AG04450 (cell line): ENCODE results near the gene TMEM41B. TPM values are rescaled to one million over a fixed set of nuclear protein-coding genes. Genes with fewer than 3 reads are reported as not detected.

Source experiments
- CTCF ChIA-PET: fragments of 300-600, 350-600 bp; formaldehyde crosslinking; extraction: SDS; loops from one replicate; lab custom pipeline; 2022; ENCODE audit warnings: antibody characterized with exemption, inconsistent platforms; lab: Charles Lee
- POLR2A ChIA-PET: fragments of 350-600 bp; formaldehyde crosslinking; extraction: SDS; loops from one replicate; lab custom pipeline; 2021; ENCODE audit warnings: antibody characterized with exemption, inconsistent platforms; lab: Yijun Ruan, JAX
- DNase-seq: peaks from one replicate; pipeline ENCODE4 v3.0.0-alpha.2; 2011; ENCODE audit warnings: low read depth, low spot score
- H3K27ac ChIP-seq: one replicate; pipeline ENCODE4 v1.5.1; 2012; ENCODE audit warnings: low read depth, low read length, control low read depth
- H3K27me3 ChIP-seq: one replicate; pipeline ENCODE4 v1.6.0; 2012; ENCODE audit warnings: low read length; ENCODE audit not compliant: control insufficient read depth, insufficient read depth
- H3K4me3 ChIP-seq: 2 replicates; pipeline ENCODE4 v1.5.1; 2011; ENCODE audit warnings: mild to moderate bottlenecking, low read depth, low read length, control low read depth
- H3K9me3 ChIP-seq: 2 replicates; pipeline ENCODE4 v1.5.1; 2012; ENCODE audit warnings: low read length; ENCODE audit not compliant: control insufficient read depth, insufficient read depth
- polyA plus RNA-seq: library from polyadenylated mRNA; depleted of rRNA; stranded (reverse); fragments of >200 nt; gene quantifications from 2 replicates; pipeline ENCODE4 v1.2.3, GENCODE V29; 2011
- TF ChIP-seq, protein P1 (sequence below): IDR thresholded peaks from 2 replicates; pipeline ENCODE4 v1.5.1; 2011; ENCODE audit warnings: low read depth, low read length, control low read depth, inconsistent platforms

The TMEM41B gene
- polyA plus RNA-seq, 1 experiment, result 26.3 TPM

DNA sequence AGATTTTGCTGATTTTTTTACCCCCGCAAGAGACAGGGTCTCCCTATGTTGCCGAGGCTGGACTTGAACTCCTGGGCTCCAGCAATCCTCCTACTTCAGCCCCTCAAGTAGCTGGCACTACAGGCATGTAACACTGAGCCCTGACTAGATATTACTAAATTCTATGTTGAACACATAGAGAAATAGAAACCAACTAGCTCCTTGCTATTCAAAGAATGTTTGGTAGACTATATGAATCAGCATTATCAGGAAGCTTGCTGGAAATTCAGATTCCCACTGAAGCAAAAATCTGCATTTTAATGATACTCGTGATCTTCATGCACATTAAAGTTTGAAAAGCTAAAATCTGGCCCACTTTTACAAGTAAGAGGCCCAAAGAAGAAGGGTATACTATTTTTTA, 11.9 kb downstream of the TMEM41B start:
- DNase-seq, result no peak

DNA sequence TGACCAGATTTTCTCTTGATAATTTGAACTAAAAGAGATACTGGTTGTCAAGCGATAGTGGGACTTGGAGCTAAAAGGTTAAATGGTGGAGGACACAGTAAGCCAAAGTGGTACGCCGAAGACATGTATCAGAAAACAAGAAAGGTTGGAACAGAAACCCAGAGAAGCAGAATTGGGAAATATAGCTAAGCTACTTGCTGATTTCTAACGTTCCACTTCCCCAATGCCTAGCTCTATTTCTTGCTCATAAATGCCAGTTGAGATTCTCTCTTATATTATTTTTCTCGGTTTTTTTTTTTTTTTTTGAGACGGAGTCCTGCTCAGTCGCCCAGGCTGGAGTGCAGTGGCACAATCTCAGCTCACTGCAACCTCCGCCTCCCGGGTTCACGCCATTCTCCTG, 12.7 kb downstream of the TMEM41B start:
- H3K4me3 ChIP-seq, result no peak overlapping the region
- H3K27ac ChIP-seq, result no peak overlapping the region
- no peaks in the 10 kb centered on the region; the same call in 1 of the 2 replicates for H3K9me3 ChIP-seq
- CTCF ChIA-PET, result no interaction called here
- DNase-seq, result no peak
- TF ChIP-seq, protein P1, sequence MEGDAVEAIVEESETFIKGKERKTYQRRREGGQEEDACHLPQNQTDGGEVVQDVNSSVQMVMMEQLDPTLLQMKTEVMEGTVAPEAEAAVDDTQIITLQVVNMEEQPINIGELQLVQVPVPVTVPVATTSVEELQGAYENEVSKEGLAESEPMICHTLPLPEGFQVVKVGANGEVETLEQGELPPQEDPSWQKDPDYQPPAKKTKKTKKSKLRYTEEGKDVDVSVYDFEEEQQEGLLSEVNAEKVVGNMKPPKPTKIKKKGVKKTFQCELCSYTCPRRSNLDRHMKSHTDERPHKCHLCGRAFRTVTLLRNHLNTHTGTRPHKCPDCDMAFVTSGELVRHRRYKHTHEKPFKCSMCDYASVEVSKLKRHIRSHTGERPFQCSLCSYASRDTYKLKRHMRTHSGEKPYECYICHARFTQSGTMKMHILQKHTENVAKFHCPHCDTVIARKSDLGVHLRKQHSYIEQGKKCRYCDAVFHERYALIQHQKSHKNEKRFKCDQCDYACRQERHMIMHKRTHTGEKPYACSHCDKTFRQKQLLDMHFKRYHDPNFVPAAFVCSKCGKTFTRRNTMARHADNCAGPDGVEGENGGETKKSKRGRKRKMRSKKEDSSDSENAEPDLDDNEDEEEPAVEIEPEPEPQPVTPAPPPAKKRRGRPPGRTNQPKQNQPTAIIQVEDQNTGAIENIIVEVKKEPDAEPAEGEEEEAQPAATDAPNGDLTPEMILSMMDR, result no peak
- H3K27me3 ChIP-seq, result no peaks in the 10 kb centered on the region
- POLR2A ChIA-PET, result interaction anchor here (0.6 kb wide), 1 partner anchor 28 kb away, joined by 5 read pairs; no protein-coding TSS in a partner anchor

More for the DNA sequence above, 11.9 kb downstream of the TMEM41B start:
- Histone ChIP-seq H3K27me3 (no peaks in the 10 kb centered on the region), H3K27ac (no peak overlapping the region), H3K4me3 (no peak overlapping the region), H3K9me3 (no peaks in the 10 kb centered on the region; the same call in 1 of the 2 replicates)
- TF ChIP-seq, protein P1, result no peak
- POLR2A ChIA-PET, result interaction anchor here (0.6 kb wide), 1 partner anchor 29 kb away, joined by 5 read pairs; no protein-coding TSS in a partner anchor
- CTCF ChIA-PET, result interaction anchor here (0.5 to 0.6 kb wide), 2 partner anchors 8 to 61 kb away, joined by 3 to 4 read pairs; no protein-coding TSS in a partner anchor

DNA sequence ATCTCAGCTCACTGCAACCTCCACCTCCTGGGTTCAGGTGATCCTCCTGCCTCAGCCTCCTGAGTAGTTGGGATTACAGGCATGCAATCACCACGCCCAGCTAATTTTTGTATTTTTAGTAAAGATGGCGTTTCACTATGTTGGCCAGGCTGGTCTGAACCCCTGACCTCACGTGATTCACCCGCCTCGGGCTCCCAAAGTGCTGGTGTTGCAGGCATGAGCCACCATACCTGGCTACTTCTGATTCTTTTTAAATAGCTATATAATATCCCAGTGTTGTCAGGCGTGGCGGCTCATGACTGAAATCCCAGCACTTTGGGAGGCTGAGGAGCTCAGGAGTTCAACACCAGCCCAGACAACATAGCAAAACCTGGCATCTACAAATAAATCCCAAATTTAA, 20.7 kb downstream of the TMEM41B start:
- Histone ChIP-seq H3K27ac (no peak overlapping the region), H3K27me3 (no peaks in the 10 kb centered on the region), H3K9me3 (no peaks in the 10 kb centered on the region), H3K4me3 (no peak overlapping the region)
- TF ChIP-seq, protein P1, result no peak
- ChIA-PET POLR2A (interaction anchor here (0.7 kb wide), 1 partner anchor 71 kb away, joined by 8 read pairs; no protein-coding TSS in a partner anchor), CTCF (interaction anchor here (0.6 kb wide), 2 partner anchors 8 to 1302 kb away, joined by 3 read pairs; no protein-coding TSS in a partner anchor)
- DNase-seq, result no peak

DNA sequence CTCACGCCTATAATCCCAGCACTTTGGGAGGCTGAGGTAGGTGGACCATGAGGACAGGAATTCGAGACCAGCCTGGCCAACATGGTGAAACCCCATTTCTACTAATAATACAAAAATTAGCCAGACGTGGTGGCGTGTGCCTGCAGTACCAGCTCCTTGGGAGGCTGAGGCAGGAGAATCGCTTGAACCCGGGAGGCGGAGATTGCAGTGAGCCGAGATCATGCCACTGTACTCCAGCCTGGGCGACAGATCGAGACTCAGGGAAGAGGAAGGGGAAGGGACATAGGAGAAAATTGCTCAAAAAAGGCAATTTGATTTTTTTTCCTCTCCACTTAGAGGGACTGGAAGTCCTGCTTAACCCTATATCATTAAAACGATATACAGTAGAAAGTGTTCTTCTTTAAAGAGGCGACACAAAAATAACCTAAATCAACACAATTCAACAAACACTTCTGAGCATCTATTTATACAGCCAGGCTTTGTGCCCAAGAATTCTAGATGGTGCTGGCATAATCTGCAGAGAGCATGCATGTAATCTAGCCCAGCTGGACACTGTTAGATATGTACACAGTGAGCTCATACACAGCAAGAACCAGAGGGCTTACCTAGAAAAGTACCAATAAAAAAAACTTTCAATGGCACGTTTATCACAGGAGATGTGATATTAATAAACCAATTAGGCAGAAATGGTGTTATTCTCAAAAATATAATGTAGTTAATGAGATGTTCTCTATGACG, 28.4 kb downstream of the TMEM41B start:
- no peak overlapping the region for H3K27ac ChIP-seq
- TF ChIP-seq, protein P1, result no peak
- ChIA-PET CTCF (interaction anchor here (0.6 to 0.7 kb wide), 3 partner anchors 8 to 272 kb away, joined by 3 to 6 read pairs (median 4); no protein-coding TSS in a partner anchor), POLR2A (interaction anchor here (0.7 kb wide), 1 partner anchor 251 kb away, joined by 4 read pairs; no protein-coding TSS in a partner anchor)
- no peak for DNase-seq
- no peak overlapping the region for H3K4me3 ChIP-seq
- no peaks in the 10 kb centered on the region for H3K9me3 ChIP-seq
- no peaks in the 10 kb centered on the region for H3K27me3 ChIP-seq
